HepG2 (cell line): ENCODE measurements around the gene LRRC25. TPM values are rescaled to one million over a fixed set of nuclear protein-coding genes. Genes with fewer than 3 reads are reported as not detected.

Experiments
- ARNTL ChIP-seq: sonication (generic); formaldehyde crosslinking; IDR thresholded peaks from 2 replicates; pipeline ENCODE4 v1.4.0; 2020; ENCODE audit warnings: mild to moderate bottlenecking, missing genetic modification reagents
- ATF7 ChIP-seq, 2 experiments: fragments of 450-650 bp in 1 of 2; sonication (generic) in 1 of 2; formaldehyde crosslinking in 1 of 2; IDR thresholded peaks; 2 replicates each; pipeline versions ENCODE4 v1.4.0 to v1.6.1; 2016 to 2020; ENCODE audit warnings: antibody characterized with exemption in 1 of 2, mild to moderate bottlenecking in 1 of 2, missing genetic modification reagents in 1 of 2
- BORCS8-MEF2B ChIP-seq: sonication (generic); formaldehyde crosslinking; IDR thresholded peaks from 2 replicates; pipeline ENCODE4 v1.8.0; 2022; ENCODE audit warnings: mild to moderate bottlenecking, missing genetic modification reagents
- ISL2 ChIP-seq: sonication (generic); formaldehyde crosslinking; IDR thresholded peaks from 2 replicates; pipeline ENCODE4 v1.5.0; 2020; ENCODE audit warnings: missing genetic modification reagents
- KAT2B ChIP-seq: fragments of 150-350 bp; IDR thresholded peaks from 2 replicates; pipeline ENCODE4 v1.6.1; 2014; ENCODE audit warnings: low read depth, low read length, borderline replicate concordance
- SNAI1 ChIP-seq: sonication (generic); formaldehyde crosslinking; IDR thresholded peaks from 2 replicates; pipeline ENCODE4 v1.5.0; 2020; ENCODE audit warnings: mild to moderate bottlenecking, missing genetic modification reagents, borderline replicate concordance
- STAG1 ChIP-seq: sonication (generic); formaldehyde crosslinking; IDR thresholded peaks from 2 replicates; pipeline ENCODE4 v1.4.0; 2020; ENCODE audit warnings: missing genetic modification reagents
- ZBTB38 ChIP-seq: sonication (generic); formaldehyde crosslinking; IDR thresholded peaks from 2 replicates; pipeline ENCODE4 v1.5.1; 2020; ENCODE audit warnings: mild to moderate bottlenecking, missing genetic modification reagents
- ZNF441 ChIP-seq: sonication (generic); formaldehyde crosslinking; IDR thresholded peaks from 2 replicates; pipeline ENCODE4 v1.7.0; 2021; ENCODE audit warnings: missing genetic modification reagents, borderline replicate concordance
- ZNF572 ChIP-seq: sonication (generic); formaldehyde crosslinking; IDR thresholded peaks from 2 replicates; pipeline ENCODE4 v1.5.1; 2020; ENCODE audit warnings: mild to moderate bottlenecking, missing genetic modification reagents
- ZNF737 ChIP-seq: sonication (generic); formaldehyde crosslinking; IDR thresholded peaks from 2 replicates; pipeline ENCODE4 v1.5.0; 2020; ENCODE audit warnings: missing genetic modification reagents, mild to moderate bottlenecking, borderline replicate concordance
- ZSCAN30 ChIP-seq: sonication (generic); formaldehyde crosslinking; IDR thresholded peaks from 2 replicates; pipeline ENCODE4 v1.5.0; 2020; ENCODE audit warnings: mild to moderate bottlenecking, missing genetic modification reagents
- polyA plus RNA-seq, 8 experiments: library from polyadenylated mRNA; depleted of rRNA in 3 of 8; stranded (reverse) in 7 of 8; unstranded in 1 of 8; fragments of >200 nt; fragmentation: Illumina TruSeq in 4 of 8; extraction: Trizol in 4 of 8; gene quantifications; 2 replicates each; pipeline versions ENCODE4 v1.2.1 to v1.2.3, GENCODE V29; 2011 to 2016; ENCODE audit warnings: low read depth in 4 of 8, missing spikeins in 1 of 8, mixed read lengths in 1 of 8; ENCODE audit not compliant: insufficient read depth in 1 of 8
- total RNA-seq, 5 experiments: library from RNA; depleted of rRNA; stranded (reverse); fragments of >200 nt; fragmentation: Illumina TruSeq; extraction: Trizol; gene quantifications; 2 replicates each; pipeline ENCODE4 v1.2.3, GENCODE V29; 2016; ENCODE audit warnings: low read depth in 1 of 5
- TF ChIP-seq, protein P1 (sequence below): sonication (generic); formaldehyde crosslinking; IDR thresholded peaks from 2 replicates; pipeline ENCODE4 v1.5.0; 2020; ENCODE audit warnings: mild to moderate bottlenecking, missing genetic modification reagents
- TF ChIP-seq, protein P2 (sequence below): sonication (generic); formaldehyde crosslinking; IDR thresholded peaks from 2 replicates; pipeline ENCODE4 v1.9.0; 2021; ENCODE audit warnings: missing genetic modification reagents, borderline replicate concordance
- TF ChIP-seq, protein P3 (sequence below): sonication (generic); formaldehyde crosslinking; conservative IDR thresholded peaks from 2 replicates; pipeline ENCODE4 v1.8.0; 2022; ENCODE audit warnings: missing genetic modification reagents
- TF ChIP-seq, protein P4 (sequence below): sonication (generic); formaldehyde crosslinking; IDR thresholded peaks from 2 replicates; pipeline ENCODE4 v1.5.0; 2020; ENCODE audit warnings: mild to moderate bottlenecking, missing genetic modification reagents, borderline replicate concordance

Gene LRRC25
- total and polyA plus RNA-seq, 2 of the 13 experiments (the other 11 are each of a cell fraction or from before 2014, with no cell fraction given) = 0.13 to 0.53 TPM

DNA sequence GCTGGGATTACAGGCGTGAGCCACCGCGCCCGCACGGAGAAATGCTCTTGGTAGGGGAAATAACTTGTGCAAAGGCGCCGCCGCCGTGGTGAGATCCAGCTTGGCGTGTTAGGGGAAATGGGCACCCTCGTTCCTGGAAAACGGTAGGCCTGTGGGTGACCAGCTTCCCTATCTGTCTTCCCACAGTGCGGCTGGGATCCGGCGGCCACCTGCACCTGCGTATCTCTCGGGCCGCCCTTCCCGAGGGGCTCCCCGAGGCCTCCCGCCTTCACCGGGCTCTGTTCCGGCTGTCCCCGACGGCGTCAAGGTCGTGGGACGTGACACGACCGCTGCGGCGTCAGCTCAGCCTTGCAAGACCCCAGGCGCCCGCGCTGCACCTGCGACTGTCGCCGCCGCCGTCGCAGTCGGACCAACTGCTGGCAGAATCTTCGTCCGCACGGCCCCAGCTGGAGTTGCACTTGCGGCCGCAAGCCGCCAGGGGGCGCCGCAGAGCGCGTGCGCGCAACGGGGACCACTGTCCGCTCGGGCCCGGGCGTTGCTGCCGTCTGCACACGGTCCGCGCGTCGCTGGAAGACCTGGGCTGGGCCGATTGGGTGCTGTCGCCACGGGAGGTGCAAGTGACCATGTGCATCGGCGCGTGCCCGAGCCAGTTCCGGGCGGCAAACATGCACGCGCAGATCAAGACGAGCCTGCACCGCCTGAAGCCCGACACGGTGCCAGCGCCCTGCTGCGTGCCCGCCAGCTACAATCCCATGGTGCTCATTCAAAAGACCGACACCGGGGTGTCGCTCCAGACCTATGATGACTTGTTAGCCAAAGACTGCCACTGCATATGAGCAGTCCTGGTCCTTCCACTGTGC lies 9.1 kb downstream of the LRRC25 start (continued):
- TF ChIP-seq ATF7 (IDR thresholded peaks at IDR 0.05) = no peak
- peak; percentile 50; the same call in 1 of the 2 replicates for TF ChIP-seq ATF7 (CRISPR knock-in tag; IDR thresholded peaks at IDR 0.05)
- TF ChIP-seq ZNF737 (CRISPR knock-in tag) = peak; percentile 73; the same call in 1 of the 2 replicates
- no peak for TF ChIP-seq KAT2B
- peak; percentile 47; the same call in 1 of the 2 replicates for TF ChIP-seq ZSCAN30 (CRISPR knock-in tag)
- TF ChIP-seq, protein P1, sequence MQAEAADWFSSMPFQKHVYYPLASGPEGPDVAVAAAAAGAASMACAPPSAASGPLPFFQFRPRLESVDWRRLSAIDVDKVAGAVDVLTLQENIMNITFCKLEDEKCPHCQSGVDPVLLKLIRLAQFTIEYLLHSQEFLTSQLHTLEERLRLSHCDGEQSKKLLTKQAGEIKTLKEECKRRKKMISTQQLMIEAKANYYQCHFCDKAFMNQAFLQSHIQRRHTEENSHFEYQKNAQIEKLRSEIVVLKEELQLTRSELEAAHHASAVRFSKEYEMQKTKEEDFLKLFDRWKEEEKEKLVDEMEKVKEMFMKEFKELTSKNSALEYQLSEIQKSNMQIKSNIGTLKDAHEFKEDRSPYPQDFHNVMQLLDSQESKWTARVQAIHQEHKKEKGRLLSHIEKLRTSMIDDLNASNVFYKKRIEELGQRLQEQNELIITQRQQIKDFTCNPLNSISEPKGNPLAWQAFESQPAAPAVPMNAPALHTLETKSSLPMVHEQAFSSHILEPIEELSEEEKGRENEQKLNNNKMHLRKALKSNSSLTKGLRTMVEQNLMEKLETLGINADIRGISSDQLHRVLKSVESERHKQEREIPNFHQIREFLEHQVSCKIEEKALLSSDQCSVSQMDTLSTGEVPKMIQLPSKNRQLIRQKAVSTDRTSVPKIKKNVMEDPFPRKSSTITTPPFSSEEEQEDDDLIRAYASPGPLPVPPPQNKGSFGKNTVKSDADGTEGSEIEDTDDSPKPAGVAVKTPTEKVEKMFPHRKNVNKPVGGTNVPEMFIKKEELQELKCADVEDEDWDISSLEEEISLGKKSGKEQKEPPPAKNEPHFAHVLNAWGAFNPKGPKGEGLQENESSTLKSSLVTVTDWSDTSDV (CRISPR knock-in tag) = 0 out of 2 replicates have a peak, but pooled peaks have one; percentile 59
- TF ChIP-seq STAG1 = peak; percentile 70
- no peak; the same call in none of the 2 replicates for TF ChIP-seq ARNTL (CRISPR knock-in tag)
- TF ChIP-seq, protein P2, sequence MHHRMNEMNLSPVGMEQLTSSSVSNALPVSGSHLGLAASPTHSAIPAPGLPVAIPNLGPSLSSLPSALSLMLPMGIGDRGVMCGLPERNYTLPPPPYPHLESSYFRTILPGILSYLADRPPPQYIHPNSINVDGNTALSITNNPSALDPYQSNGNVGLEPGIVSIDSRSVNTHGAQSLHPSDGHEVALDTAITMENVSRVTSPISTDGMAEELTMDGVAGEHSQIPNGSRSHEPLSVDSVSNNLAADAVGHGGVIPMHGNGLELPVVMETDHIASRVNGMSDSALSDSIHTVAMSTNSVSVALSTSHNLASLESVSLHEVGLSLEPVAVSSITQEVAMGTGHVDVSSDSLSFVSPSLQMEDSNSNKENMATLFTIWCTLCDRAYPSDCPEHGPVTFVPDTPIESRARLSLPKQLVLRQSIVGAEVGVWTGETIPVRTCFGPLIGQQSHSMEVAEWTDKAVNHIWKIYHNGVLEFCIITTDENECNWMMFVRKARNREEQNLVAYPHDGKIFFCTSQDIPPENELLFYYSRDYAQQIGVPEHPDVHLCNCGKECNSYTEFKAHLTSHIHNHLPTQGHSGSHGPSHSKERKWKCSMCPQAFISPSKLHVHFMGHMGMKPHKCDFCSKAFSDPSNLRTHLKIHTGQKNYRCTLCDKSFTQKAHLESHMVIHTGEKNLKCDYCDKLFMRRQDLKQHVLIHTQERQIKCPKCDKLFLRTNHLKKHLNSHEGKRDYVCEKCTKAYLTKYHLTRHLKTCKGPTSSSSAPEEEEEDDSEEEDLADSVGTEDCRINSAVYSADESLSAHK (CRISPR knock-in tag) = no peak
- TF ChIP-seq ISL2 (CRISPR knock-in tag) = peak; percentile 81
- TF ChIP-seq ZNF441 = 0 out of 2 replicates have a peak, but pooled peaks have one; percentile 80
- TF ChIP-seq, protein P3, sequence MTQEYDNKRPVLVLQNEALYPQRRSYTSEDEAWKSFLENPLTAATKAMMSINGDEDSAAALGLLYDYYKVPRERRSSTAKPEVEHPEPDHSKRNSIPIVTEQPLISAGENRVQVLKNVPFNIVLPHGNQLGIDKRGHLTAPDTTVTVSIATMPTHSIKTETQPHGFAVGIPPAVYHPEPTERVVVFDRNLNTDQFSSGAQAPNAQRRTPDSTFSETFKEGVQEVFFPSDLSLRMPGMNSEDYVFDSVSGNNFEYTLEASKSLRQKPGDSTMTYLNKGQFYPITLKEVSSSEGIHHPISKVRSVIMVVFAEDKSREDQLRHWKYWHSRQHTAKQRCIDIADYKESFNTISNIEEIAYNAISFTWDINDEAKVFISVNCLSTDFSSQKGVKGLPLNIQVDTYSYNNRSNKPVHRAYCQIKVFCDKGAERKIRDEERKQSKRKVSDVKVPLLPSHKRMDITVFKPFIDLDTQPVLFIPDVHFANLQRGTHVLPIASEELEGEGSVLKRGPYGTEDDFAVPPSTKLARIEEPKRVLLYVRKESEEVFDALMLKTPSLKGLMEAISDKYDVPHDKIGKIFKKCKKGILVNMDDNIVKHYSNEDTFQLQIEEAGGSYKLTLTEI (CRISPR knock-in tag) = no peak
- TF ChIP-seq ZNF572 = peak; percentile 27; the same call in 1 of the 2 replicates
- TF ChIP-seq BORCS8-MEF2B = peak; percentile 79
- TF ChIP-seq SNAI1 (CRISPR knock-in tag) = peak; percentile 84; the same call in 1 of the 2 replicates
- peak; percentile 100 for TF ChIP-seq ZBTB38 (CRISPR knock-in tag)
- TF ChIP-seq, protein P4, sequence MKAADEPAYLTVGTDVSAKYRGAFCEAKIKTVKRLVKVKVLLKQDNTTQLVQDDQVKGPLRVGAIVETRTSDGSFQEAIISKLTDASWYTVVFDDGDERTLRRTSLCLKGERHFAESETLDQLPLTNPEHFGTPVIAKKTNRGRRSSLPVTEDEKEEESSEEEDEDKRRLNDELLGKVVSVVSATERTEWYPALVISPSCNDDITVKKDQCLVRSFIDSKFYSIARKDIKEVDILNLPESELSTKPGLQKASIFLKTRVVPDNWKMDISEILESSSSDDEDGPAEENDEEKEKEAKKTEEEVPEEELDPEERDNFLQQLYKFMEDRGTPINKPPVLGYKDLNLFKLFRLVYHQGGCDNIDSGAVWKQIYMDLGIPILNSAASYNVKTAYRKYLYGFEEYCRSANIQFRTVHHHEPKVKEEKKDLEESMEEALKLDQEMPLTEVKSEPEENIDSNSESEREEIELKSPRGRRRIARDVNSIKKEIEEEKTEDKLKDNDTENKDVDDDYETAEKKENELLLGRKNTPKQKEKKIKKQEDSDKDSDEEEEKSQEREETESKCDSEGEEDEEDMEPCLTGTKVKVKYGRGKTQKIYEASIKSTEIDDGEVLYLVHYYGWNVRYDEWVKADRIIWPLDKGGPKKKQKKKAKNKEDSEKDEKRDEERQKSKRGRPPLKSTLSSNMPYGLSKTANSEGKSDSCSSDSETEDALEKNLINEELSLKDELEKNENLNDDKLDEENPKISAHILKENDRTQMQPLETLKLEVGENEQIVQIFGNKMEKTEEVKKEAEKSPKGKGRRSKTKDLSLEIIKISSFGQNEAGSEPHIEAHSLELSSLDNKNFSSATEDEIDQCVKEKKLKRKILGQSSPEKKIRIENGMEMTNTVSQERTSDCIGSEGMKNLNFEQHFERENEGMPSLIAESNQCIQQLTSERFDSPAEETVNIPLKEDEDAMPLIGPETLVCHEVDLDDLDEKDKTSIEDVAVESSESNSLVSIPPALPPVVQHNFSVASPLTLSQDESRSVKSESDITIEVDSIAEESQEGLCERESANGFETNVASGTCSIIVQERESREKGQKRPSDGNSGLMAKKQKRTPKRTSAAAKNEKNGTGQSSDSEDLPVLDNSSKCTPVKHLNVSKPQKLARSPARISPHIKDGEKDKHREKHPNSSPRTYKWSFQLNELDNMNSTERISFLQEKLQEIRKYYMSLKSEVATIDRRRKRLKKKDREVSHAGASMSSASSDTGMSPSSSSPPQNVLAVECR (CRISPR knock-in tag) = peak; percentile 69; the same call in 1 of the 2 replicates
